Measurements from ENCODE around the gene VAMP8.

VAMP8 gene

DNA sequence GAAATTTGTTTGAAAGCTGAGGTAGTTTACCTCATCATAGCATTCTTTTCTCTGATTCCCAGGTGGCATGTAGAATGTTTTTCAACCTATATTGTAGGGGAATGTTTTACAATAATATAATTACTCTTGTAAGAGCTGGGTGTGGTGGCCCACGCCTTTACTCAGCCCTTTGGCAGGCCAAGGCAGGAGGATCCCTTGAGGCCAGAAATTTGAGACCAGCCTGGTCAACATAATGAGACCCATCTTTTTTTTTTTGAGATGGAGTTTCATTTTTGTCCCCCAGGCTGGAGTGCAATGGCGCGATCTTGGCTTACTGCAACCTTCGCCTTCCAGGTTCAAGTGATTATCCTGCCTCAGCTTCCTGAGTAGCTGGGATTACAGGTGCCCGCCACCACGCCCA, 42.2 kb downstream of the VAMP8 start:
- no peak for DNase-seq (ENCODE audit: low read depth)

- DNase-seq (ENCODE audit: low read depth): no peak
Observed at GRCh38 chr2:85621338-85621737, 44.0 kb downstream of the VAMP8 start.

DNA sequence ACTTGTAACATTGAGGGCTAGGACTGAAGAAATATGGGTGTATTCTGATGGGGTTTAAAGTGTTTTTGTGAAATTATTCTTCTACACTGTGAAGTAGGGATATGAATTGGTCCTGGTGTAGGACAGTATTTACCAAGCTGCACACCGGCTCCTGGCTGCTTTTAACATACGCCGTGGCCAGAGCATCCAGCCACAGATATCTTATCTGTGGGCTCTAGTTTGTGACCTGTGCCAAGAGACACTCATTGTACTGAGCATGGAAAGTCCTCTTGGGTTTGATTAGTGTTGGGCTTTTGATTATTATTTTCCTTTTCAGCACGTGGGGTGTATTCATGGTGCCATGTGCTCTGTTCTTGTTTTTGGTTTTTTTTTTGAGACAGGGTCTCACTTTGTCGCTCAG, 46.6 kb downstream of the VAMP8 start:
- no peak for DNase-seq (ENCODE audit: low read depth)

DNA sequence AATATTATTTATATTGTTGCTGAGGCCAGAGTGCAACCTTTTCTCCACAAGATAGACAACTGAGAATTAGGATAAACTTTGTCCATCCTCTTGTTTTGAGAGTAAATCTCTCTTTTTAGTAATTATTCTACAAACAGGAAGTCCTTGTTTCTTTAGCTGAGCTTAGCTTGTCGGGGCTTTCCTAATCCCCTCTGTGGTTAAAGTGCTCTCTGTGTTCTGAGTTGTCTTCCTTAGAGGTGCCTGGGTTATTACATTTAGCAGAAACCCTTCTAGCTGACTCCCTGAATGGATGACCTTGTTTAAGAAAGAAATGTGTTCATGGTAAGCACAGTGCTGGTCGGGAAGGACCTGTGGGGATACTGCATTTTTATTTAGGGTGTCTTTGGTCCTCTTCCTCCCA, 51.3 kb downstream of the VAMP8 start:
- DNase-seq (ENCODE audit: low read depth): no peak

DNA sequence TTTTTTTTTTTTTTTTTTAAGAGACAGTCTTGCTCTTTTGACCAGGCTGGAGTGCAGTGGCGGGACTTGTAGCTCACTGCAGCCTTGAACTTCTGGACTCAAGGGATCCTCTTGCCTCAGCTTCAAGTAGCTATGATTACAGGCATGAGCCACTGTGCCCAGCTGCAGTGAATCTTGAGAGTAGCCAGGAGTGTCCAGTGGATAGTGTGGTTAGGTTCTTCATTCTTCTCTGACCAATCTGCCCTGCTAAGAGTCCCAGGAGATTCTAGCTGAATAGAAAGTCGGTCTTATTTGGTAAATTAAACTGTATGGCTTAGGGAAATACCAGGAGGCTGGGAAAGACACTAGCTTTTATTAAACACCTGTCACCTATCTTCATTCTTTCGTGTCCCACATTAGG, 53.9 kb downstream of the VAMP8 start:
- DNase-seq (ENCODE audit: low read depth): no peak
